ENCODE data around the gene FXR2. TPM values are rescaled to one million over a fixed set of nuclear protein-coding genes. Genes with fewer than 3 reads are reported as not detected.

FXR2 gene
- total and polyA plus RNA-seq, 10 of the 15 experiments (the other 5 are each of a cell fraction or from before 2014, with no cell fraction given) = 1.6 to 33.3 (median 22.0) TPM

- TF ChIP-seq BCLAF1 (IDR thresholded peaks at IDR 0.05) (0 out of 2 replicates have a peak, but pooled peaks have one; percentile 10), PKNOX1 (IDR thresholded peaks at IDR 0.05) (peak; percentile 86), FOS (IDR thresholded peaks at IDR 0.05; ENCODE audit: borderline replicate concordance, extremely low read depth, insufficient read length) (no peak), BHLHE40 (IDR thresholded peaks at IDR 0.05; ENCODE audit: borderline replicate concordance in 1 of 2, low read depth in 2 of 2, low read length in 1 of 2) (peak in 1 of 2 experiments; percentile 3; a peak in 2 of 4 replicates), EGR1 (IDR thresholded peaks at IDR 0.05; ENCODE audit: borderline replicate concordance in 1 of 2, low read depth in 2 of 2, low read length in 2 of 2) (peak in 1 of 2 experiments; percentile 29; a peak in 1 of 3 replicates)
Measured at GRCh38 chr17:7579834-7580603, 34.7 kb downstream of the FXR2 start (continued).
